Effector memory CD4-positive, alpha-beta T cell (primary cell): ENCODE data around the gene PAK3.

ENCODE experiments used
- DNase-seq, 3 donors: peaks; one replicate each; pipeline ENCODE4 v3.0.0-alpha.2; 2020
- H3K27ac ChIP-seq: 2 replicates; pipeline ENCODE4 v1.7.0; 2013; ENCODE audit warnings: mild to moderate bottlenecking, low read length, moderate library complexity; ENCODE audit not compliant: insufficient read depth, poor library complexity, severe bottlenecking
- H3K27me3 ChIP-seq: replicated peaks from 2 replicates; pipeline ENCODE4 v1.7.0; 2013; ENCODE audit warnings: mild to moderate bottlenecking, low read length; ENCODE audit not compliant: insufficient read depth, control insufficient read depth, poor library complexity, severe bottlenecking
- H3K36me3 ChIP-seq: 2 replicates; pipeline ENCODE4 v1.7.0; 2013; ENCODE audit warnings: mild to moderate bottlenecking, low read length, moderate library complexity; ENCODE audit not compliant: control insufficient read depth, insufficient read depth
- H3K4me1 ChIP-seq: 2 replicates; pipeline ENCODE4 v1.7.0; 2013; ENCODE audit warnings: low read length, mild to moderate bottlenecking; ENCODE audit not compliant: control insufficient read depth, insufficient read depth, poor library complexity, severe bottlenecking
- H3K4me3 ChIP-seq: 2 replicates; pipeline ENCODE4 v1.7.0; 2013; ENCODE audit warnings: low read length, low read depth, mild to moderate bottlenecking; ENCODE audit not compliant: insufficient read depth, poor library complexity, severe bottlenecking
- H3K9me3 ChIP-seq: 2 replicates; pipeline ENCODE4 v1.7.0; 2013; ENCODE audit warnings: mild to moderate bottlenecking, low read length, moderate library complexity; ENCODE audit not compliant: control insufficient read depth

PAK3 gene

GRCh38 chrX:111169141-111169540, 73.2 kb downstream of the PAK3 start:
- no peaks in the 10 kb centered on the region for H3K4me1 ChIP-seq
- no peak overlapping the region for H3K27ac ChIP-seq
- no peaks in the 10 kb centered on the region for H3K9me3 ChIP-seq
- no peak overlapping the region for H3K4me3 ChIP-seq
- no peaks in the 10 kb centered on the region for H3K27me3 ChIP-seq
- DNase-seq, result no peak
- H3K36me3 ChIP-seq, result no peaks in the 10 kb centered on the region

DNA sequence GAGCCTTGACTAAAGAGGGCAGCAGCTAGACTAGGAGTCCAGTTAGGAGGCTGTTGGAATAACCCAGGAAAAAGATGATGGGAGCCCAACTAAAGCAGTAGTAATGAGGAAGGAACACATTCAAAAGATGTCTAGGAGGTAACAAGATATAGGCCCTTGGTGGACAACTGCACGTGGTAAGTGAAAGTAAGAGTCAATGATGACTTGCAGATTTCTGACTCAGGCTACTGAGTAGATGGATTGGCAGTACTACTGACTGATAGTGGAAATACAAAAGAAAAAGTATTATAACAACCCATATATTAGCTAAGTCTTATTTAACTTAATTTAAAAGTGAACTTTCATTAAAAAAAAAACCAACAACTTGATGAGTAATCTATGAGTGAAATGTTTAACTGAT, 74.0 kb downstream of the PAK3 start:
- H3K4me3 ChIP-seq, result no peak overlapping the region
- no peaks in the 10 kb centered on the region for H3K36me3 ChIP-seq
- no peak overlapping the region for H3K27ac ChIP-seq
- H3K27me3 ChIP-seq, result no peaks in the 10 kb centered on the region
- DNase-seq, result no peak
- H3K9me3 ChIP-seq, result no peaks in the 10 kb centered on the region
- H3K4me1 ChIP-seq, result no peaks in the 10 kb centered on the region

DNA sequence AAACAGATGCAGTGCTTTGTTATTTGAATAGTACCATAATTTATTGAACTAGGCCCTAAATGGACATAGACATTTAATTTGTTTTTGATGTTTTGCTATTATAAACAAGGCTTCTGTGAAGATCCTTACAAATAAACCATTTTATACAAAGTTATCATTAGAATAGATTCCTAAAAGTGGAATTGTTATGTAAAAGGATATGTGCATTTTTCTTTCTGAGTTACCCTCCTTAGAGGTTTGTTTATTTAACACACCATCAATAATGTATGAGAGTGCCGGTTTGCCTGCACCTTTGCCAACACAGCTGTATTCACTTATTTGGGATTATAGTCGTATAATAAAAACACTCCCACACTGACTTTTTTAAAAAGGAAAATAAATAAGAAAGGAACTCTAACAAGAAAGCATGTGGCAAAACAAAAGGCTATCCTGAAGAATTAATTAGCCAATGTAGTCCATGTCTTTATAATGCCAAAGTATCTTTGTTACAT, 84.8 kb downstream of the PAK3 start:
- Histone ChIP-seq H3K27ac (no peak overlapping the region), H3K9me3 (no peaks in the 10 kb centered on the region), H3K36me3 (no peaks in the 10 kb centered on the region)

DNA sequence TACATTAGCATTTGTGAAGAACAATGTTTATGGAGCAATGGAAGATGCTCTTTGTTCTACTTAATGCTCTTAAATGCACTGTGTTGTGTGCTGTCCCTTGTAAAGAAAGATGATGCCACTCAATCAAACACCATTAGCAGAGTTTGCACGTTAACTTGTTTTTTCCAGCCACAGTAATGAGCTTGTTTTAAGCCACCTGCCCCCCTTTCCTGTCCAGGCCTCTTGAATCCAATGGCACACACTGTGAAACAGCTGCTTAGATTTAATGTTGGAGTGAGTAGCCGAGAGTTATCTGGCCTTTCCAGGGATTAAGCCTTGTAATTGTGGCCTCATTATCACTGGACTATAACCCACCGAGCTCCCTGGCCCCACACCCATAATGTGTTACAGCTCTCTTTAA, 86.0 kb downstream of the PAK3 start:
- H3K27me3 ChIP-seq, result no peaks in the 10 kb centered on the region

More for the DNA sequence above, 84.8 kb downstream of the PAK3 start:
- H3K4me1 ChIP-seq, result no peaks in the 10 kb centered on the region
- no peak overlapping the region for H3K4me3 ChIP-seq
- no peaks in the 10 kb centered on the region for H3K27me3 ChIP-seq
- DNase-seq, result no peak

DNA sequence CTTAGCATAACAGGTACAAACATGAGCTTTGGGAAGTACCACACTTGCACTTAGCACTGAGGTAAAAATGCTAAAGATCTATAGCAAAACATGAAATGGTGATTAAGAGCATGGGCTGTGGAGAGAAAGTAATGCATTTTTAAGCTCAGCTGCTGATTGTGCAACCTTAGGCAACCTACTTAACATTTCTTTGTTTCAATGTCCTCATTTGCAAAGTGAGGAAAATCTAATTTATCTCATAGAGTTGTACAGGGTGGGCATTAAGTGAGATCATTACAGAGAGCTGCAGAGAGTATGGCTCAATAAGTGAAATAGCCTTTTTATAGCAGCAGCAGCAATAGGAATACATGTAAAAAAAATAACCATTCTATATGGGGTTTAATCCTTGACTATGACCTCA, 87.0 kb downstream of the PAK3 start:
- Histone ChIP-seq H3K27me3 (no peaks in the 10 kb centered on the region), H3K36me3 (no peaks in the 10 kb centered on the region), H3K9me3 (no peaks in the 10 kb centered on the region), H3K4me3 (no peak overlapping the region), H3K27ac (no peak overlapping the region), H3K4me1 (no peaks in the 10 kb centered on the region)
- DNase-seq, result no peak

More for the DNA sequence above, 86.0 kb downstream of the PAK3 start:
- Histone ChIP-seq H3K27ac (no peak overlapping the region), H3K36me3 (no peaks in the 10 kb centered on the region), H3K4me1 (no peaks in the 10 kb centered on the region), H3K4me3 (no peak overlapping the region), H3K9me3 (no peaks in the 10 kb centered on the region)
- no peak for DNase-seq

DNA sequence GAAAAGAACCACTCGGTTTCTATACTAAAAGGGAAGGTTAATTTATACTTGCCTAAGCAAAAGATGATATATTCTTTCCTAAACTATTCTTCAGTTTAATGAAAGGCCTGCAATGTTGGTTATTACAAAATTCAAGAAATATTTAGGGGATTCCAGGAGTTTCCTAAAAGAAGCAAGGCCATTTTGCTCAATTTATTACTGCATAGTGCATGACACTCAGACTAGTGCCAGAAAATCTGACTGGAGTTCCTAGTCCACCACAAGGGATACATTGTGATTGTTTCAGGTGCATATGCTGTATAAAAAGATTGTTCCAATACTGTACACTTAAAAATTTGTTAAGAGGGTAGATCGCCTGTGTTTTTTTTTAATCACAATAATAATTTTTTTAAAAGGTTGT, 95.6 kb downstream of the PAK3 start:
- Histone ChIP-seq H3K27me3 (no peaks in the 10 kb centered on the region), H3K4me3 (no peak overlapping the region), H3K4me1 (no peaks in the 10 kb centered on the region), H3K27ac (no peak overlapping the region), H3K36me3 (no peaks in the 10 kb centered on the region), H3K9me3 (no peaks in the 10 kb centered on the region)
- no peak for DNase-seq

- Histone ChIP-seq H3K9me3 (no peaks in the 10 kb centered on the region), H3K4me3 (no peak overlapping the region), H3K27ac (no peak overlapping the region), H3K27me3 (no peaks in the 10 kb centered on the region), H3K4me1 (no peaks in the 10 kb centered on the region), H3K36me3 (no peaks in the 10 kb centered on the region)
- no peak for DNase-seq
These were observed 103.5 kb downstream of the PAK3 start for GRCh38 chrX:111199505-111199904.

- no peak overlapping the region for H3K4me3 ChIP-seq
- no peak overlapping the region for H3K27ac ChIP-seq
- H3K9me3 ChIP-seq, result no peaks in the 10 kb centered on the region
- H3K36me3 ChIP-seq, result no peaks in the 10 kb centered on the region
- no peak for DNase-seq
- H3K27me3 ChIP-seq, result no peaks in the 10 kb centered on the region
- H3K4me1 ChIP-seq, result no peaks in the 10 kb centered on the region
These were observed 104.3 kb downstream of the PAK3 start for GRCh38 chrX:111200327-111200726.

DNA sequence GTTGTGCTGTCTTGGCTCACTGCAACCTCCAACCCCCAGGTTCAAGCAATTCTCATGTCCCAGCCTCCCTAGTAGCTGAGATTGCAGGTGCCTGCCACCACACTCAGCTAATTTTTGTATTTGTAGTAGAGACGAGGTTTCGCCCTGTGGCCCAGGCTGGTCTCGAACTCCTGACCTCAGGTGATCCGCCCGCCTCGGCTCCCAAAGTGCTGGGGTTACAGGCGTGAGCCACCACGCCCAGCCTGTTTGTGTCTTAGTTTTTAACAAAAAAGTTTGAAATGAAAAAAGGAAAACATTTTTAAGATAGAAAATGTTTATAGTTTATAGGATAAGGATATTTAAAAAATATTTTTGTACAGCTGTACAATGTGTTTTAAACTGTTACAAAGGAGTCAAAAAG, 111.9 kb downstream of the PAK3 start:
- Histone ChIP-seq H3K4me1 (no peaks in the 10 kb centered on the region), H3K27ac (no peak overlapping the region), H3K27me3 (no peaks in the 10 kb centered on the region), H3K4me3 (no peak overlapping the region), H3K9me3 (no peaks in the 10 kb centered on the region), H3K36me3 (no peaks in the 10 kb centered on the region)
- DNase-seq, result no peak

GRCh38 chrX:111216293-111216801, 120.4 kb downstream of the PAK3 start:
- no peak overlapping the region for H3K4me3 ChIP-seq
- H3K36me3 ChIP-seq, result no peaks in the 10 kb centered on the region
- no peak overlapping the region for H3K27ac ChIP-seq
- H3K4me1 ChIP-seq, result no peaks in the 10 kb centered on the region
- no peak for DNase-seq
- no peaks in the 10 kb centered on the region for H3K27me3 ChIP-seq
- no peaks in the 10 kb centered on the region for H3K9me3 ChIP-seq
